A549 (cell line): ENCODE measurements around the gene ATXN2.

ENCODE experiments used
- CHD2 ChIP-seq: fragments of 150-350 bp; IDR thresholded peaks from 2 replicates; pipeline ENCODE4 v1.6.1; 2014; ENCODE audit warnings: low read length; ENCODE audit not compliant: partially characterized antibody
- EP300 ChIP-seq, 2 experiments: fragments of >200 bp; sonication (Bioruptor Twin); formaldehyde crosslinking; IDR thresholded peaks; 2 replicates in 1 of 2; 3 replicates in 1 of 2; pipeline ENCODE4 v1.6.1; 2016 to 2017
- FOSL2 ChIP-seq, 2 experiments: fragments of 450-650 bp in 1 of 2; fragments of >200 bp in 1 of 2; sonication (Bioruptor Twin) in 1 of 2; formaldehyde crosslinking; IDR thresholded peaks; 2 replicates each; pipeline versions ENCODE4 v1.5.0 to v1.6.1; 2016 to 2020; ENCODE audit warnings: mild to moderate bottlenecking in 1 of 2, moderate library complexity in 1 of 2
- HDAC2 ChIP-seq: fragments of 200-600 bp; sonication (generic); IDR thresholded peaks from 2 replicates; pipeline ENCODE4 v1.6.1; 2016
- HOXA7 ChIP-seq: fragments of 250-450 bp; sonication (Bioruptor Pico); IDR thresholded peaks from 2 replicates; pipeline ENCODE4 v1.5.0; 2020; ENCODE audit warnings: mild to moderate bottlenecking, moderate library complexity
- KDM1A ChIP-seq: fragments of 200-600 bp; sonication (generic); IDR thresholded peaks from 2 replicates; pipeline ENCODE4 v1.6.1; 2016; ENCODE audit warnings: low read depth, mild to moderate bottlenecking
- KDM5A ChIP-seq: fragments of 200-600 bp; sonication (generic); IDR thresholded peaks from 2 replicates; pipeline ENCODE4 v1.6.1; 2016; ENCODE audit warnings: antibody characterized with exemption, mild to moderate bottlenecking
- MAFK ChIP-seq: fragments of 450-650 bp; IDR thresholded peaks from 2 replicates; pipeline ENCODE4 v1.6.1; 2014; ENCODE audit not compliant: partially characterized antibody
- POLR2A ChIP-seq: IDR thresholded peaks from 2 replicates; pipeline ENCODE4 v1.6.1; 2012; ENCODE audit warnings: mild to moderate bottlenecking, low read length
- SMC3 ChIP-seq: fragments of >200 bp; sonication (Bioruptor Twin); formaldehyde crosslinking; IDR thresholded peaks from 3 replicates; pipeline ENCODE4 v1.6.1; 2018; ENCODE audit warnings: inconsistent platforms
- ZNF302 ChIP-seq: fragments of 250-450 bp; sonication (Bioruptor Pico); IDR thresholded peaks from 2 replicates; pipeline ENCODE4 v1.9.0; 2021; ENCODE audit warnings: inconsistent platforms, mild to moderate bottlenecking, moderate library complexity
- TF ChIP-seq, protein P1 (sequence below): fragments of >200 bp; sonication (Bioruptor Twin); formaldehyde crosslinking; IDR thresholded peaks from 3 replicates; pipeline ENCODE4 v1.5.1; 2016
- TF ChIP-seq, protein P2 (sequence below): IDR thresholded peaks from 2 replicates; pipeline ENCODE4 v1.6.1; 2012
- TF ChIP-seq, protein P3 (sequence below): fragments of 200-600 bp; sonication (generic); IDR thresholded peaks from 2 replicates; pipeline ENCODE4 v1.6.1; 2016; ENCODE audit warnings: antibody characterized with exemption, mild to moderate bottlenecking, moderate library complexity

DNA sequence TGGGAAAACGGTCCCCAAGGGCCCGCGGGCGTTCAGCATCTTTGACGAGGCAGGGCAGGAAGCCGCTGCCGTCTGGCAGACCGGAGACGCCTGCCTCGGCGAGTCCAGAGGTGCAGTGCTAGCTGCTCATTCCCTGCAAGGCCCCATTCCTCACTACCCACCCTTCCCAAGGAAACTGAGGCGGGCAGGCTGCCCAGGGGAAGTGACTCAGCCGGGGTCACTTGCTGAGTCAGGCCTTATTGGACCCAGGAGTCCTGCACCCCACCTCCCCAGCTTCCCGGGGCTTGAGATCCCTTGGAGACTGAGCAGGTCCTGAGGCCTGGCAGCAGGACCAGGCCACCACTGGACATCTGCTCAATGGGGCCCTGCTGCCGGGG lies 189.7 kb downstream of the ATXN2 start:
- TF ChIP-seq, protein P1, sequence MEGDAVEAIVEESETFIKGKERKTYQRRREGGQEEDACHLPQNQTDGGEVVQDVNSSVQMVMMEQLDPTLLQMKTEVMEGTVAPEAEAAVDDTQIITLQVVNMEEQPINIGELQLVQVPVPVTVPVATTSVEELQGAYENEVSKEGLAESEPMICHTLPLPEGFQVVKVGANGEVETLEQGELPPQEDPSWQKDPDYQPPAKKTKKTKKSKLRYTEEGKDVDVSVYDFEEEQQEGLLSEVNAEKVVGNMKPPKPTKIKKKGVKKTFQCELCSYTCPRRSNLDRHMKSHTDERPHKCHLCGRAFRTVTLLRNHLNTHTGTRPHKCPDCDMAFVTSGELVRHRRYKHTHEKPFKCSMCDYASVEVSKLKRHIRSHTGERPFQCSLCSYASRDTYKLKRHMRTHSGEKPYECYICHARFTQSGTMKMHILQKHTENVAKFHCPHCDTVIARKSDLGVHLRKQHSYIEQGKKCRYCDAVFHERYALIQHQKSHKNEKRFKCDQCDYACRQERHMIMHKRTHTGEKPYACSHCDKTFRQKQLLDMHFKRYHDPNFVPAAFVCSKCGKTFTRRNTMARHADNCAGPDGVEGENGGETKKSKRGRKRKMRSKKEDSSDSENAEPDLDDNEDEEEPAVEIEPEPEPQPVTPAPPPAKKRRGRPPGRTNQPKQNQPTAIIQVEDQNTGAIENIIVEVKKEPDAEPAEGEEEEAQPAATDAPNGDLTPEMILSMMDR: no peak
- TF ChIP-seq KDM1A (no peak), EP300 (IDR thresholded peaks at IDR 0.05) (no peak), POLR2A (no peak), ZNF302 (CRISPR knock-in tag) (no peak), MAFK (no peak), HOXA7 (no peak), CHD2 (no peak), FOSL2 (IDR thresholded peaks at IDR 0.05) (no peak), FOSL2 (CRISPR knock-in tag; IDR thresholded peaks at IDR 0.05) (no peak), HDAC2 (no peak), SMC3 (no peak), KDM5A (no peak)
- TF ChIP-seq, protein P2, sequence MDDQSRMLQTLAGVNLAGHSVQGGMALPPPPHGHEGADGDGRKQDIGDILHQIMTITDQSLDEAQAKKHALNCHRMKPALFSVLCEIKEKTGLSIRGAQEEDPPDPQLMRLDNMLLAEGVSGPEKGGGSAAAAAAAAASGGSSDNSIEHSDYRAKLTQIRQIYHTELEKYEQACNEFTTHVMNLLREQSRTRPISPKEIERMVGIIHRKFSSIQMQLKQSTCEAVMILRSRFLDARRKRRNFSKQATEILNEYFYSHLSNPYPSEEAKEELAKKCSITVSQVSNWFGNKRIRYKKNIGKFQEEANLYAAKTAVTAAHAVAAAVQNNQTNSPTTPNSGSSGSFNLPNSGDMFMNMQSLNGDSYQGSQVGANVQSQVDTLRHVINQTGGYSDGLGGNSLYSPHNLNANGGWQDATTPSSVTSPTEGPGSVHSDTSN: no peak
- TF ChIP-seq, protein P3, sequence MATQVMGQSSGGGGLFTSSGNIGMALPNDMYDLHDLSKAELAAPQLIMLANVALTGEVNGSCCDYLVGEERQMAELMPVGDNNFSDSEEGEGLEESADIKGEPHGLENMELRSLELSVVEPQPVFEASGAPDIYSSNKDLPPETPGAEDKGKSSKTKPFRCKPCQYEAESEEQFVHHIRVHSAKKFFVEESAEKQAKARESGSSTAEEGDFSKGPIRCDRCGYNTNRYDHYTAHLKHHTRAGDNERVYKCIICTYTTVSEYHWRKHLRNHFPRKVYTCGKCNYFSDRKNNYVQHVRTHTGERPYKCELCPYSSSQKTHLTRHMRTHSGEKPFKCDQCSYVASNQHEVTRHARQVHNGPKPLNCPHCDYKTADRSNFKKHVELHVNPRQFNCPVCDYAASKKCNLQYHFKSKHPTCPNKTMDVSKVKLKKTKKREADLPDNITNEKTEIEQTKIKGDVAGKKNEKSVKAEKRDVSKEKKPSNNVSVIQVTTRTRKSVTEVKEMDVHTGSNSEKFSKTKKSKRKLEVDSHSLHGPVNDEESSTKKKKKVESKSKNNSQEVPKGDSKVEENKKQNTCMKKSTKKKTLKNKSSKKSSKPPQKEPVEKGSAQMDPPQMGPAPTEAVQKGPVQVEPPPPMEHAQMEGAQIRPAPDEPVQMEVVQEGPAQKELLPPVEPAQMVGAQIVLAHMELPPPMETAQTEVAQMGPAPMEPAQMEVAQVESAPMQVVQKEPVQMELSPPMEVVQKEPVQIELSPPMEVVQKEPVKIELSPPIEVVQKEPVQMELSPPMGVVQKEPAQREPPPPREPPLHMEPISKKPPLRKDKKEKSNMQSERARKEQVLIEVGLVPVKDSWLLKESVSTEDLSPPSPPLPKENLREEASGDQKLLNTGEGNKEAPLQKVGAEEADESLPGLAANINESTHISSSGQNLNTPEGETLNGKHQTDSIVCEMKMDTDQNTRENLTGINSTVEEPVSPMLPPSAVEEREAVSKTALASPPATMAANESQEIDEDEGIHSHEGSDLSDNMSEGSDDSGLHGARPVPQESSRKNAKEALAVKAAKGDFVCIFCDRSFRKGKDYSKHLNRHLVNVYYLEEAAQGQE: no peak
